Activated naive CD8-positive, alpha-beta T cell treated with anti-CD3 and anti-CD28 coated beads, Interleukin-2, amount 10 ng/mL, durations not matched to agents 7 days and 5 days (primary cell): ENCODE results near the gene PLAC9. TPM values are rescaled to one million over a fixed set of nuclear protein-coding genes. Genes with fewer than 3 reads are reported as not detected.
A peak's percentile ranks its signal among the peaks of the same experiment; 100 is the strongest.

Experiments
- ATAC-seq: fragments of 150-1000 bp; cut with Tn5 transposase; one replicate; pipeline ENCODE4 v1.10.0; 2021; ENCODE audit warnings: low read depth, moderate library complexity
- POLR2A ChIA-PET: fragments of 350-600 bp; sonication (Branson Sonifier 250); formaldehyde crosslinking; loops from one replicate; lab custom pipeline; 2021; ENCODE audit warnings: antibody characterized with exemption; lab: Charles Lee
- DNase-seq: peaks from one replicate; pipeline ENCODE4 v3.0.0; 2021
- H3K27ac Mint-ChIP-seq: one replicate; pipeline ENCODE4 v1.8.0; 2022; ENCODE audit warnings: mild to moderate bottlenecking, mixed read lengths
- H3K27me3 Mint-ChIP-seq: one replicate; pipeline ENCODE4 v1.8.0; 2022; ENCODE audit warnings: mild to moderate bottlenecking, moderate library complexity, mixed read lengths
- H3K36me3 Mint-ChIP-seq: one replicate; pipeline ENCODE4 v1.8.0; 2021; ENCODE audit warnings: mild to moderate bottlenecking, mixed read lengths
- H3K4me1 Mint-ChIP-seq: one replicate; pipeline ENCODE4 v1.8.0; 2021; ENCODE audit warnings: mixed read lengths
- H3K4me3 Mint-ChIP-seq: one replicate; pipeline ENCODE4 v1.8.0; 2022; ENCODE audit warnings: mild to moderate bottlenecking, moderate library complexity, mixed read lengths
- H3K9me3 Mint-ChIP-seq: one replicate; pipeline ENCODE4 v1.8.0; 2021; ENCODE audit warnings: mixed read lengths
- total RNA-seq, 2 experiments: library from RNA; stranded (reverse); gene quantifications; one replicate each; pipeline ENCODE4 v1.2.3, GENCODE V29; 2021

PLAC9 gene
- total RNA-seq, 2 experiments from 2014 or later = not detected

GRCh38 chr10:80158598-80159127, 26.1 kb downstream of the PLAC9 start:
- Mint-ChIP-seq H3K9me3 (no peaks in the 10 kb centered on the region), H3K36me3 (peaks cover 48% of the 10 kb centered on the region), H3K4me1 (peaks cover 13% of the 10 kb centered on the region), H3K4me3 (no peak overlapping the region), H3K27ac (peak overlapping the region; percentile 12), H3K27me3 (no peaks in the 10 kb centered on the region)
- DNase-seq (no peak), ATAC-seq (no peak)
- POLR2A ChIA-PET = no interaction called here

DNA sequence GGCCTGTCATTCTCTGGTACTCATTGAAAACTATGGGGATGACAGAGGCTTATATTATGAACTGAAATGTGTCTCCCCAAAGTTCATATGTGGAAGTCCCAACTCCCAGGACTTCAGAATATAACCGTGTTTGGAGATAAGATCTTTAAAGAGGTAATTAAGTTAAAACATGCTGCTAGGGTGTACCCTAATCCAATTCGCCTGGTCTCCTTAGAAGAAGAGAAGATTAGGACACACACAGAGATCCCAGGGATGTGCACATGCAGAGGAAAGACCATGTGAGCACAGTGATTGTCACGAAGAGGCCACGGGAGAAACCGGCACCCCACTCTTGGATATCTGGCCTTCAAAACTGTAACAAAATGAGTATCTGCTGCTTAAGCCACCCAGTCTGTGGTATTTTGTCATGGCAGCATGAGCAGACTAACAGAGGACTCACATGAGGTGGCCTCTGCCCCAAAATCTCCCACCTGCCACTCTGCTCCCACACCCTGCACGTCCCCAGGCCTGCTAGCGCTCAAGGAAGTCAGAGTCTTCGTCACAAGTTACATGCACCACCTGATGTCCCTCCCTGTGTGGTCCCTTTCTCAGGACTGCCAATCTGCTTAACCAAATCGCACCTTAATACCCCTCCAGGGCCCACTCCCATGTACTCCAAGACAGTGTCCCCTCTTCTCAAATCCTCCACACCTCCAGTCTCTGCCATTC, 26.8 kb downstream of the PLAC9 start:
- Mint-ChIP-seq H3K4me1 (peaks cover 13% of the 10 kb centered on the region), H3K36me3 (peaks cover 44% of the 10 kb centered on the region), H3K27me3 (no peaks in the 10 kb centered on the region), H3K27ac (peak overlapping the region; percentile 7), H3K9me3 (no peaks in the 10 kb centered on the region), H3K4me3 (no peak overlapping the region)
- POLR2A ChIA-PET = no interaction called here
- no peak for ATAC-seq
- DNase-seq = no peak

GRCh38 chr10:80160361-80161320, 28.1 kb downstream of the PLAC9 start:
- POLR2A ChIA-PET = interaction anchor here (1.2 kb wide), 1 partner anchor 43 kb away, joined by 4 read pairs; no protein-coding TSS in a partner anchor
- DNase-seq = no peak
- Mint-ChIP-seq H3K4me1 (peaks cover 13% of the 10 kb centered on the region), H3K4me3 (no peak overlapping the region), H3K9me3 (no peaks in the 10 kb centered on the region), H3K27ac (peak overlapping the region; percentile 5), H3K36me3 (peaks cover 34% of the 10 kb centered on the region), H3K27me3 (no peaks in the 10 kb centered on the region)
- no peak for ATAC-seq

- Mint-ChIP-seq H3K9me3 (no peaks in the 10 kb centered on the region), H3K27me3 (no peaks in the 10 kb centered on the region), H3K4me1 (peaks cover 10% of the 10 kb centered on the region), H3K27ac (peak overlapping the region; percentile 4), H3K36me3 (peaks cover 31% of the 10 kb centered on the region), H3K4me3 (no peak overlapping the region)
- POLR2A ChIA-PET = interaction anchor here (1.2 kb wide), 2 partner anchors 8 to 43 kb away, joined by 3 to 4 read pairs; no protein-coding TSS in a partner anchor
- no peak for ATAC-seq
- DNase-seq = no peak
Measured at GRCh38 chr10:80161321-80162083, 29.0 kb downstream of the PLAC9 start.

GRCh38 chr10:80163741-80164341, 31.3 kb downstream of the PLAC9 start:
- H3K27ac Mint-ChIP-seq = no peak overlapping the region
- POLR2A ChIA-PET = no interaction called here
- H3K36me3 Mint-ChIP-seq = peaks cover 15% of the 10 kb centered on the region

DNA sequence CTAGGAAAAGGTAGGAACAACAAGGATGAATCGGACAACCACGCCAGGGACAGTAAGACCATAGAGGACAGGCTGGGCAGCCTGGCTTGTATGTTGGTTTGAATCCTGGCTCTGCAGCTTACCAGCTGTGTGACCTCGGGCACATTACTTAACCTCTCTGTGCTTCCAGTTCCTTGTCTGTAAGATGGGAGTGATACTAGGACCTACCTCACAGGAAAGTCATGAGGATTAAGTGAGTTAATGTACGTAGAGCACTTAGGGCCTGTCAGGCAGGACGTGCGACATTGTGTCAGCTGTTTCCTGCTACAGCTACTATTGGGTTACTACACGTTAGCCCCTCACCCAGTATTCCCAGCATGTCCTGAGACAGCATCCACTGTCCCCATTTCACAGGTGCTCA, 32.1 kb downstream of the PLAC9 start:
- ATAC-seq = no peak
- Mint-ChIP-seq H3K27ac (no peak overlapping the region), H3K36me3 (peaks cover 15% of the 10 kb centered on the region), H3K9me3 (no peaks in the 10 kb centered on the region), H3K27me3 (no peaks in the 10 kb centered on the region), H3K4me3 (no peak overlapping the region), H3K4me1 (peaks cover 4% of the 10 kb centered on the region)
- DNase-seq = no peak
- POLR2A ChIA-PET = no interaction called here

More at GRCh38 chr10:80163741-80164341, 31.3 kb downstream of the PLAC9 start:
- H3K9me3 Mint-ChIP-seq = no peaks in the 10 kb centered on the region
- no peak overlapping the region for H3K4me3 Mint-ChIP-seq
- no peaks in the 10 kb centered on the region for H3K27me3 Mint-ChIP-seq
- H3K4me1 Mint-ChIP-seq = peaks cover 10% of the 10 kb centered on the region
- no peak for DNase-seq
- no peak for ATAC-seq

DNA sequence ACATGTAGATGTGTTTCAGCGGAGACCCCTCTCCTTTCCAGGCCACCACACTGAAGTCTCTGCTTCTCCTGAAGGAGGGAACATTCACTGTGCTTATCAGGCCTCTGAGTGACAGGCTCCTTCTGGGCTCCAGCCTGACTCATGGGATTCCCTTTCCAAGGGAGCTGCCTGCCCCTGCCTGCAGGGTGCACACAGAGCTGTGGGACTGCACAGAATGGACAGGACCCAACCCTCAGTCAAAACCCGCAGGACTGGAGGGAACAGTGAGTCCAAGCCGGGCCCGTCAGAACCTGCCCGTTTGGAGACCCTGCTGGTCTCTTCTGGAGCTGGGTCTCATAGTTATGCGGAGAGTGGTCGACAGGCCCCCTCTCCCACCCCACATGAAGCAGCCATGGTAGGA, 32.6 kb downstream of the PLAC9 start:
- no peaks in the 10 kb centered on the region for H3K27me3 Mint-ChIP-seq
- POLR2A ChIA-PET = no interaction called here
- ATAC-seq = no peak
- H3K9me3 Mint-ChIP-seq = no peaks in the 10 kb centered on the region
- no peak overlapping the region for H3K4me3 Mint-ChIP-seq
- peaks cover 4% of the 10 kb centered on the region for H3K4me1 Mint-ChIP-seq
- H3K27ac Mint-ChIP-seq = no peak overlapping the region
- DNase-seq = no peak
- peaks cover 17% of the 10 kb centered on the region for H3K36me3 Mint-ChIP-seq

DNA sequence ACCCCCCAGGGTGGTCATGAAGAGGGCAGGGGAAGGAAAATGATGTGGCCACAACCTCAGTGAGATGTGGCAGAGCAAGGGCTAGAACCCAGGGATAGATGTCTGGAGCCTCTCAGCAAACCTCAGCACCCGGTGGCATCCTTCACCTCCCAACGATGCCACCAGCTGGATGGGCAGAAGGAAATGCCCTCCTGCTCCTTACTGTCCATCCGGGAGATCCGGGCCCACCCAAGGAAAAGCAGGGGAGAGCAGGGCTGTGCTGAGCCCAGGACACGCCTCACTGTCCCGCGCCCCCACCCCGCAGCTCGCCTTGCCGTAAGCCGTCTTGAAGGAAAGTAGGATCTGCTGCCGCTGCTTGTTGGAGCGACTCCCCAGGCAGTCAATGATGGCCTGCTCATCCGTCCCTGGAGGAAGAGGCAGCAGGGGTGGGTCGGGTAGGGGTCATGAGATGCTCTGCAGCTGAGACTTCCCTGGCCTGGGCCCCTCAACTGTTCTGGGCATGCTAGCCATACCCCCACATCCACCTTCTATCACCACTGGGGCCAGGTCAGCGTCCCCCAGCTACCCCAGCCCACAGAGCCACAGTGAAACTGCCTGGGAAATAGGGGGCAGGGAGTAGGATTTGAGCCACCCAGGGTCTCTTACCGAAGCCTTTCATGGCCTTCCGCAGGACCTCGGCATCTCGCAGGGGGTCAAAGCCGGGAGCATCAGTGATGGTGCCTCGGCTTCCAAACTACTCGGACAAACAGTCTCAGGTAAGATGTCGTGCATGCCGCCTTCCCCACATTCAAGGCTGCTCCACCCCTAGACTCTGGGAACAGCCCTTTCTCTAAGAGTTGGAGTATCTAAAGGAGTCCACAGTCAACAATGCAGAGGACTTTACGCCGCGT, 34.3 kb downstream of the PLAC9 start:
- H3K36me3 Mint-ChIP-seq = peaks cover 10% of the 10 kb centered on the region
- no peaks in the 10 kb centered on the region for H3K9me3 Mint-ChIP-seq
- H3K27ac Mint-ChIP-seq = no peak overlapping the region
- POLR2A ChIA-PET = no interaction called here
- no peaks in the 10 kb centered on the region for H3K4me1 Mint-ChIP-seq
- ATAC-seq = no peak
- H3K4me3 Mint-ChIP-seq = no peak overlapping the region
- DNase-seq = no peak
- no peaks in the 10 kb centered on the region for H3K27me3 Mint-ChIP-seq

DNA sequence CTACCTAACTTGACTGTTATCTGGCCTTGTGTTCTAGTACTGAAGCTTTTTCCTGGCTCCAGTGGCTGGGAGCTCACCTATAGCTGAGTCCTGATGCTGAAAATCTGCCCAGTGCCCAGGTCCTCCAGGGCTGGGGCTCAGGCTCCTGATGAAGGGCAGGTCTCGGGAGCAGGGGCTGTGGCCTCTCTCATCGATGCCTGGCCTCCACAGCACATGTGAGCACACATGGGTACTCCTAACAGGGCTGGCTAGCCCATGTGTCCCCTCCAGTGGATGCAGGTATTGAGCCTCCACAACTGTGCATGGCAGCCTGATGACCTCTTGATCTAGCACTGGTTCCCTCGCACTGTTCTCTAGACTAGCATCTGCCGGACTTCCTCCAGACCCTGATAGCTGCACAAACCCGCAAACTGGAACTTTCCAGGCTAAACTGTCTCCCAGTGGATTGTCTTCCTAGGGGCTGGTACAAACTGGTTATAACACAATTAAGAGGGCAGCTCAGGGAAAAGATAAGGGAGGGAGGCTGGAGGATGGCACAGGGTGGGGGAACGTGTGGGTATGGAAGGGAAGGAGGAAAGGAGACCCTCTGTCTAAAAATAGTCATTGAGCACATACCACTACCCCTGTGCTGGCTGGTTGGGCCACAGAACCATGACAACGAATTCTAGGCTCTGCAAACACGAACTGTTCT, 35.1 kb downstream of the PLAC9 start:
- no peaks in the 10 kb centered on the region for H3K27me3 Mint-ChIP-seq
- no peak for ATAC-seq
- peak overlapping the region; percentile 20 for H3K27ac Mint-ChIP-seq
- no peak overlapping the region for H3K4me3 Mint-ChIP-seq
- peaks cover 10% of the 10 kb centered on the region for H3K36me3 Mint-ChIP-seq
- H3K4me1 Mint-ChIP-seq = no peaks in the 10 kb centered on the region
- DNase-seq = no peak
- no peaks in the 10 kb centered on the region for H3K9me3 Mint-ChIP-seq
- POLR2A ChIA-PET = no interaction called here

DNA sequence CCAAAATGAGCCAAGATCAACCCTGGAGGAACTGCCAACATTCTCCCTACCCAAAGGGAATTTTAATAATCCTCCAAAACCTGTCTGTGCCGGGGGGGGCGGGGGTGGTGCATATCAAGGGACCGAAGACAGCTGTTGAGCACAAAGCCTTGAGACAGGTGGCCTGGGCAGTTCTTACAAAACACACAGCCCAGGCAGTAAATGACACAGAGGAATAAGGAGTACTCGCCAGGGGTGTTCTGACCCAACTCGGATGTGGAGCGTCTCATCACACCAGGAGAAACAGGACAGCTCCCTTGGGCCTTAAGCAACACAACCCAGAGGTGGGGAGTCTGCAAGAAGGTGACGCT, 35.6 kb downstream of the PLAC9 start:
- POLR2A ChIA-PET = no interaction called here
- ATAC-seq (no peak), DNase-seq (no peak)
- Mint-ChIP-seq H3K27ac (peak overlapping the region; percentile 20), H3K4me1 (no peaks in the 10 kb centered on the region), H3K9me3 (no peaks in the 10 kb centered on the region), H3K4me3 (no peak overlapping the region), H3K36me3 (peaks cover 10% of the 10 kb centered on the region), H3K27me3 (no peaks in the 10 kb centered on the region)

GRCh38 chr10:80168679-80169380, 36.3 kb downstream of the PLAC9 start:
- Mint-ChIP-seq H3K36me3 (peaks cover 10% of the 10 kb centered on the region), H3K4me1 (no peaks in the 10 kb centered on the region), H3K27me3 (no peaks in the 10 kb centered on the region), H3K9me3 (no peaks in the 10 kb centered on the region), H3K27ac (no peak overlapping the region), H3K4me3 (no peak overlapping the region)
- no peak for DNase-seq
- POLR2A ChIA-PET = no interaction called here
- peak; percentile 20 for ATAC-seq
